ENCODE results near the gene KCND3. TPM values are rescaled to one million over a fixed set of nuclear protein-coding genes. Genes with fewer than 3 reads are reported as not detected.

The KCND3 gene
- total RNA-seq, 1 donor from 2014 or later: 8.1 TPM

DNA sequence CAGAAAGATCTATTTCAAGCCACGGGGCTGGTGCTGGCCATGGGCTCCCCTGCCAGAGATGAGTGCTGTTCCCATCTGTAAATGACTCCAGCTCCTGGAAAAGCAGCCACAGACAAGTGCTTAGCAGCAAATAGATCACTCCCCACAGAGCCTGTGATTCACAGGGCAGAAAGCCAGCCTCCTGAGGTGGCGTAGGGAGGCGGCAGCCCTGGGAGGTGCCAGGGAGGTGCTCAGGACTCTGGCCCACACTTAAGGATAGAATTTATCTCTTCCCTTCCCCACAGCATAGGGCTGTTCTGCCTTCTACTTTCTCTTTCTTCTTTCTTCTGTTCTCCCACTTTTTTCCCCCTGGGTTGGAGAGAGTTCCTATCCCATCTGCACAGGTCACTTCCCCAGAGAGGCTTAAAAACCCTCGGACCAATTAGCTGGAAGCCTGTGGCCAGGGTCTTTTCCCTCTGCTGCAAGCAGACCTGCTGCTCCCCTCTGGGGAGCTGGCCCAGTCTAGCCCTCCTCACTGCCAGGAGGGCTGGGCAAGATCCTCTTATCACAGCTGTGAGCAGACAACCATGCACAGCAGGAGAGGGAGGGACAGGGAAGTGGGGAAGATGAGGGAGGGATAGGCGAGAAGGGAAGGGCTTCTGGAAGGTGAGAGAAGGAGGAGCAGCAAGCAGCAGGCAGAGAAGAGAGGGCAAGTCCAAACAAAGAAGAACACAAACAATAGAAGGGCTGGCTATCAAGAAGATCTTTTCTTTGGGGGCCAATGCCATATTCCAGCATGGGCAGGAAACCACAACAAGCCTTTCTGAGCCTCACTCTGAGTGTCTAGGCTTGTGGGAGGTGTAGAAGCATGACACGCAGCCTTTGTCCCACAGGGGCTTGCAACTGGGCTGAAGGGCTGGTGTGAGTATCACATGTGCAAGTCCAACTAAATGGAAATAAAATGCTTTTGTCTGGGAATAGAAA, 41.0 kb downstream of the KCND3 start:
- H3K27me3 ChIP-seq: no peaks in the 10 kb centered on the region
- H3K4me3 ChIP-seq: no peak overlapping the region
- no peak for DNase-seq (ENCODE audit: extremely low spot score in 2 of 2)
- TF ChIP-seq POLR2AphosphoS5 (IDR thresholded peaks at IDR 0.05; ENCODE audit: insufficient read depth in 1 of 2, low read depth in 1 of 2) (peak; percentile 29 to 50), POLR2A (IDR thresholded peaks at IDR 0.05) (no peak), CTCF (IDR thresholded peaks at IDR 0.05) (no peak)
- H3K9me3 ChIP-seq: no peaks in the 10 kb centered on the region
- no peaks in the 10 kb centered on the region for H3K36me3 ChIP-seq
- H3K4me1 ChIP-seq: peaks cover 17% of the 10 kb centered on the region
- peak overlapping the region; percentile 35 for H3K27ac ChIP-seq
- intact Hi-C loops (cut with DNase I): no loop called here

DNA sequence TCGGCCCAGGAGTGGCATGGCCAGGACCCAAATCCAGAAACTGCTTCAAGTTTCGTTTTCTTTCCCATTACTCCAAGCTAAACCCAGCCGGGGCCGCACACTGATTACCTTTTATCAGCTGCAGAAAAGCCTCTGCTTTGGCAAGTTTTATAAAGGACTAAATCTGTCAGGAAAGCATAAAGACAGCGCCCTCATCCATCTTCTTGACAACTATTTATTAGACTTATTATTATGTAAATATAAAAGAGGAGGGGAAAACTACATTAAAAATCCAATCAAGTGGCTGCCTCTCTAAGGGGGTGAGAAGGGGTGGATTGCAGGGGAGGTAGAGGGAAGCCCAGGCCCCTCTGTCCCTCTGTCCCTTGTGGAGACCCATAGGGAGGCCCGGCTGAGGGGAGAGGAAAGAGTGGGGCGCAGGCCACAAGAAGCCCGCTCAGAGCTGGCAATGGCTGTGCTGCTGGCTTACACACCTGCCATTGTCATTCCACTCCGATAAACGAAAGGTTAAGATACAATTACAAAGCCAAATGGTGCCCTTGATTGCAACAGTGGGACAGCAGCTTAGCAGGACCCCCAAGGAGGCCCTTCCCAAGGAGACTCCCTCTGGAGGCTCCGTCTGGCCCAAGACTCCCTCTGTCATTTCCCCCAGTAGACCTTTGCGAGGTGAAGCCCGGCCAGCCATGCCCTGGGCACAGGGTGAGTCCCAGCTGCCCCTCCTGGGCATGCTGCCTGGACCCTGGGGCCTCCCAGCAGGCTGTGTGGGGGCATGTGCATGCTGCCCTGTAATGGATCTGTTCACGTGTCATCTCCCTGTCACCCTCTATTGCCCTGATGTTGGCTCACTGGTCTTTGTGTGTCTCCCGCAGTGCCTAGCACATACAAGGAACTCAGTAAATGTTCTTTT, 45.4 kb downstream of the KCND3 start:
- Histone ChIP-seq H3K4me1 (peaks cover 15% of the 10 kb centered on the region), H3K36me3 (no peaks in the 10 kb centered on the region), H3K4me3 (no peak overlapping the region), H3K9me3 (no peaks in the 10 kb centered on the region), H3K27ac (no peak overlapping the region), H3K27me3 (no peaks in the 10 kb centered on the region)
- TF ChIP-seq CTCF (IDR thresholded peaks at IDR 0.05): no peak
- no peak for TF ChIP-seq POLR2AphosphoS5 (IDR thresholded peaks at IDR 0.05; ENCODE audit: insufficient read depth in 1 of 2, low read depth in 1 of 2)
- no peak for TF ChIP-seq POLR2A (IDR thresholded peaks at IDR 0.05)
- intact Hi-C loops (cut with DNase I): no loop called here
- no peak for DNase-seq (ENCODE audit: extremely low spot score in 2 of 2)

- intact Hi-C loops (cut with DNase I): no loop called here
- H3K27me3 ChIP-seq: no peaks in the 10 kb centered on the region
- TF ChIP-seq POLR2AphosphoS5 (IDR thresholded peaks at IDR 0.05; ENCODE audit: insufficient read depth in 1 of 2, low read depth in 1 of 2) (no peak), POLR2A (IDR thresholded peaks at IDR 0.05) (no peak), CTCF (IDR thresholded peaks at IDR 0.05) (no peak)
- no peaks in the 10 kb centered on the region for H3K9me3 ChIP-seq
- no peak for DNase-seq (ENCODE audit: extremely low spot score in 2 of 2)
- no peaks in the 10 kb centered on the region for H3K36me3 ChIP-seq
- no peak overlapping the region for H3K27ac ChIP-seq
- no peak overlapping the region for H3K4me3 ChIP-seq
- peaks cover 6% of the 10 kb centered on the region for H3K4me1 ChIP-seq
These were observed 46.4 kb downstream of the KCND3 start for GRCh38 chr1:111943066-111943465.

- Histone ChIP-seq H3K27me3 (no peaks in the 10 kb centered on the region), H3K27ac (no peak overlapping the region), H3K36me3 (no peaks in the 10 kb centered on the region), H3K9me3 (no peaks in the 10 kb centered on the region), H3K4me1 (no peaks in the 10 kb centered on the region), H3K4me3 (no peak overlapping the region)
- TF ChIP-seq POLR2A (IDR thresholded peaks at IDR 0.05) (no peak), POLR2AphosphoS5 (IDR thresholded peaks at IDR 0.05; ENCODE audit: insufficient read depth in 1 of 2, low read depth in 1 of 2) (no peak), CTCF (IDR thresholded peaks at IDR 0.05) (no peak)
- intact Hi-C loops (cut with DNase I): no loop called here
- DNase-seq (ENCODE audit: extremely low spot score in 2 of 2): no peak
These were observed 50.9 kb downstream of the KCND3 start for GRCh38 chr1:111938536-111938935.
